OCI-LY7 (cell line): ENCODE results near the gene PDZRN4.

Experiments
- EZH2phosphoT487 ChIP-seq: fragments of 200-600 bp; sonication (generic); IDR thresholded peaks from 2 replicates; pipeline ENCODE4 v1.6.1; 2018; ENCODE audit warnings: low read depth, borderline replicate concordance, mild to moderate bottlenecking, mixed run types, antibody characterized with exemption, low read length, moderate library complexity, mixed read lengths
- TF ChIP-seq, protein P1 (sequence below): fragments of 200-600 bp; sonication (generic); conservative IDR thresholded peaks from 2 replicates; pipeline ENCODE4 v1.5.1; 2014; ENCODE audit warnings: mild to moderate bottlenecking, antibody characterized with exemption, low read length, moderate library complexity, mixed read lengths

DNA sequence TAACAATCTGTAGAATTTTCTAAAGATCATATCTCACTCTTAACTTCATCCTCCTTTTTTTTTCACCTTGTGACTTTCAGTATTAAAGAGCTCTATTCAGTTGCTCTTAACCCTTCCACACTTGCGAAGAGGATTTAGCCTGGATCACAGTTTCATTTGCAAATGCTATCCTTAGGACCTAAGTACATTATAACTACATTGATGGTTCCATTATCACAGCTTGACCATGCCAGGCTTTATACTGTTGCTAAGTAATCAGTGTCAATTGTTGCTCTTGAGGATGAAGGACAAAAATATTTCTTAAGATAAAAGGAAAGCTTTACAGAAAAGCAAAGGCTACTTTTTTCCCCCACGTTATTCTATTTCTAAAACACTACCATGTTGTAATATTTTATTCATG lies 122.2 kb downstream of the PDZRN4 start:
- TF ChIP-seq, protein P1, sequence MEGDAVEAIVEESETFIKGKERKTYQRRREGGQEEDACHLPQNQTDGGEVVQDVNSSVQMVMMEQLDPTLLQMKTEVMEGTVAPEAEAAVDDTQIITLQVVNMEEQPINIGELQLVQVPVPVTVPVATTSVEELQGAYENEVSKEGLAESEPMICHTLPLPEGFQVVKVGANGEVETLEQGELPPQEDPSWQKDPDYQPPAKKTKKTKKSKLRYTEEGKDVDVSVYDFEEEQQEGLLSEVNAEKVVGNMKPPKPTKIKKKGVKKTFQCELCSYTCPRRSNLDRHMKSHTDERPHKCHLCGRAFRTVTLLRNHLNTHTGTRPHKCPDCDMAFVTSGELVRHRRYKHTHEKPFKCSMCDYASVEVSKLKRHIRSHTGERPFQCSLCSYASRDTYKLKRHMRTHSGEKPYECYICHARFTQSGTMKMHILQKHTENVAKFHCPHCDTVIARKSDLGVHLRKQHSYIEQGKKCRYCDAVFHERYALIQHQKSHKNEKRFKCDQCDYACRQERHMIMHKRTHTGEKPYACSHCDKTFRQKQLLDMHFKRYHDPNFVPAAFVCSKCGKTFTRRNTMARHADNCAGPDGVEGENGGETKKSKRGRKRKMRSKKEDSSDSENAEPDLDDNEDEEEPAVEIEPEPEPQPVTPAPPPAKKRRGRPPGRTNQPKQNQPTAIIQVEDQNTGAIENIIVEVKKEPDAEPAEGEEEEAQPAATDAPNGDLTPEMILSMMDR = no peak
- no peak for TF ChIP-seq EZH2phosphoT487
